GM12874 (cell line): Measurements from ENCODE around the gene KYNU.

Experiments used
- TF ChIP-seq, protein P1 (sequence below): IDR thresholded peaks from 2 replicates; pipeline ENCODE4 v1.5.1; 2011; ENCODE audit warnings: low read depth, mild to moderate bottlenecking, control low read depth, low read length, moderate library complexity; ENCODE audit not compliant: insufficient read depth

Gene KYNU

DNA sequence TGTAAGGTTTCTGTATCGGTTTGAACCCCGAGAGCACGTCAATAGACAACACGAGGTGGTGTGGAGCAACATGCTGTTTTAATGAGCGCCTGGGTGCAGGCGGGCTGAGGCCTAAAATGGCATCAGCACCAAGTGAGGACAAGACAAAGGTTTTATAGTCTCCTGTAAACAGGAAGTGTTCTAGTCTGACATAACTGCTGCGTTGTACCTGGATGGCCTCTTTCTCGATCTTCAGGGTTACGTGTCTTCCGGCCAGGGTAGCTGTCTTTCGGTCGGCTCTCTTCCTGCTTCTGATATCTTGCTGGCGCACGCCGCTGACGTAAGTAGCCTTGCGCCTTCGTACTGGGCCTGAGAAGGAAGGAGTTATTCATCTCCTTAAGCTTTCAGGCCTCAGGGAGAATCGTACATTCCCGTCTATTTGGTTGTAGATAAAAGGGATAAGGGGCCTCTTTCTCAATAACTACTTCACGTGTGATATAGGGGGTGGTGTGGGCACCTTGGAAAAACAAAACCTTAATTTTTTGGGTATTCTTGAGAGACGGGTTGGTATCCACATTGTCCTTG lies 53.5 kb downstream of the KYNU start:
- TF ChIP-seq, protein P1, sequence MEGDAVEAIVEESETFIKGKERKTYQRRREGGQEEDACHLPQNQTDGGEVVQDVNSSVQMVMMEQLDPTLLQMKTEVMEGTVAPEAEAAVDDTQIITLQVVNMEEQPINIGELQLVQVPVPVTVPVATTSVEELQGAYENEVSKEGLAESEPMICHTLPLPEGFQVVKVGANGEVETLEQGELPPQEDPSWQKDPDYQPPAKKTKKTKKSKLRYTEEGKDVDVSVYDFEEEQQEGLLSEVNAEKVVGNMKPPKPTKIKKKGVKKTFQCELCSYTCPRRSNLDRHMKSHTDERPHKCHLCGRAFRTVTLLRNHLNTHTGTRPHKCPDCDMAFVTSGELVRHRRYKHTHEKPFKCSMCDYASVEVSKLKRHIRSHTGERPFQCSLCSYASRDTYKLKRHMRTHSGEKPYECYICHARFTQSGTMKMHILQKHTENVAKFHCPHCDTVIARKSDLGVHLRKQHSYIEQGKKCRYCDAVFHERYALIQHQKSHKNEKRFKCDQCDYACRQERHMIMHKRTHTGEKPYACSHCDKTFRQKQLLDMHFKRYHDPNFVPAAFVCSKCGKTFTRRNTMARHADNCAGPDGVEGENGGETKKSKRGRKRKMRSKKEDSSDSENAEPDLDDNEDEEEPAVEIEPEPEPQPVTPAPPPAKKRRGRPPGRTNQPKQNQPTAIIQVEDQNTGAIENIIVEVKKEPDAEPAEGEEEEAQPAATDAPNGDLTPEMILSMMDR = no peak

DNA sequence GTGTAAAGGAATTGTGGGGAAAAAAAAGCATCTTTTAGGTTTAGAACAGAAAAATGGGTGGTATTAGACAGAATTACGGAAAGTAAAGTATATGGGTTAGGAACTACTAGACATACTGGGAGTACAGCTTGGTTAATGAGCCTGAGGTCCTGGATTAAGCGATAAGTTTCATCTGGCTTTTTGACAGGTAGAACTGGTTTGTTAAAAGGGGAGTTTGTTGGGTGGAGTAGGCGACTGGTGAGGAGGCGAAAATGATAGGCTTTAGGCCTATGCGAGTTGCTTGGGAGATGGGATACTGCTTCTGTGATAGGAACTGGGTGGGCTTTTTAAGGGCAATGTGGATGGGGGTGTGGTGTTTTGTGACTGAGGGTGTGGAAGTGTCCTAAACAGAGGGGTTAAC lies 56.5 kb downstream of the KYNU start:
- TF ChIP-seq, protein P1 = no peak

DNA sequence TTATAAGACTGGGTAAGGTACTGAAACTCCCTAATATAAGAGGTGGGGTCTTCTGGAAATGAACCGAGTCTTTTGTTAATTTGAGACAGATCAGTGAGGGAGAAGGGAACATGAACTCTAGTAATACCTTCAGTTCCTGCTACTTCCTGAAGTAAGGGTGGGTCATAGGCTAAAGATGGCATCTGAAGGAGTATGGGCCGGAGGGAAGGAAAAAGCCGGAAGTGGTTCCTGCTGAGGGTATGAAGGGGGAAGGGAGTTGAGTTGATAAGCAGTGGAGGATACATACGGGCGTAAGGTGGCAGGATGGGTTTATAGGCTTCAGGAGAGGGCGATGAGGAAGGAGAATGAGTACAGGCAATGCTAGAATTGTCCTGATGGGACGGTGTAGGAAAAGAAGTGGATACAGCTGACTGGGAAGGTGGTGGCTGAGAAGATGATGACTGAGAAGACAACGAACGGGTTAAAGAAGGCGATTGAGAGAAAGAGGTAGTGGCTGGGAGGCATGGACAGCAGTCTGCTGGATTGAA lies 58.2 kb downstream of the KYNU start:
- TF ChIP-seq, protein P1 = no peak

DNA sequence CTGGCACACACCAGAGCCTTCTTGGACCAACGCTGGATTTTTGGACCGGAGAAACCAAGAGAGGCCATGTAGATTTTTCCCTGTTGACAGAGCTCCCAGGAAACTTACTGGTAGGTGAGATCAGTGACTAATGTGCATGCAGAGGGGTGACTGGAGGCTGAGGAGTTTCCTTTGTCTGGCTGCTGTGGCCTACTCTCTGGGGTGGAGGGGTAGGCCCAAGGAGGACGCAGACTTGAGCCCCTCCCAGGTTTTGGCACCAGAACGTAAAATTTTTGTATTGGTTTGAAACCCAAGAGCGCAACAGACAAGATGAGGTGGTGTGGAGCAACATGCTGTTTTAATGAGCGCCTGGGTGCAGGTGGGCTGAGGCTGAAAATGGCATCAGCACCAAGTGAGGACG lies 59.2 kb downstream of the KYNU start:
- TF ChIP-seq, protein P1 = no peak

DNA sequence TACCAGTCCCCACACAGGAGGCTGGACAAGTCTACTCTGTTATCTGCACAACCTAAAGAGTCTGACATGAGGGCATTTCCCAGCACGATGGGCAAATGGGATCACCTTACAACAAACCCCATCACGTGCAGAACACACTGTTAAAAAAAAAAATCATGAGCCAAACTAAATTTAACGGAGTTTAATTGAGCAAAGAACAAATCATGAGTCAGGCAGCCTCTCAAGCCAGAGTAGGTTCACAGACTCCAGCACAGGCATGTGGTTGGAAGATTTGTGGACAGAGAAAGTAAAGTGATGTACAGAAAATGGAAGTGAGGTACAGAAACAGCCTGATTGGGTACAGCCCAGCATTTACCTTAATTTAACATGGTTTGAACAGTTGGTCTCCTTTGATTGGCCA lies 59.9 kb downstream of the KYNU start:
- TF ChIP-seq, protein P1 = no peak

DNA sequence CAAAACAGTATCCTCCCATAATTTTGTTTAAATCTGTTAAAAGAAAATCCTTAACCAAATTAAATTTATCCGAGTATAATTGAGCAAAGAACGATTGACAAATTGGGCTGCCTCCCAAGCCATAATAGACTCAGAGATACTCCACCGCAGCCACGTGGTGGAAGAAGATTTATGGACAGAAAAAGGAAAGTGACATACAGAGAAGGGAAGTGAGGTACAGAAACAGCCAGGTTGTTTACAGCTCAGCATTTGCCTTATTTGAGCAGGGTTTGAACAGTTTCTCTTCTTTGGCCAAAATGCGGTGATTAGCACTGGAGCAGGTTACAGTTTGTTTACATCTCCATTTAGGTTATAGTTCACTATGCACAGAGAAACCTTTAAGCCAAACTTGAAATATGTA lies 60.8 kb downstream of the KYNU start:
- TF ChIP-seq, protein P1 = no peak

DNA sequence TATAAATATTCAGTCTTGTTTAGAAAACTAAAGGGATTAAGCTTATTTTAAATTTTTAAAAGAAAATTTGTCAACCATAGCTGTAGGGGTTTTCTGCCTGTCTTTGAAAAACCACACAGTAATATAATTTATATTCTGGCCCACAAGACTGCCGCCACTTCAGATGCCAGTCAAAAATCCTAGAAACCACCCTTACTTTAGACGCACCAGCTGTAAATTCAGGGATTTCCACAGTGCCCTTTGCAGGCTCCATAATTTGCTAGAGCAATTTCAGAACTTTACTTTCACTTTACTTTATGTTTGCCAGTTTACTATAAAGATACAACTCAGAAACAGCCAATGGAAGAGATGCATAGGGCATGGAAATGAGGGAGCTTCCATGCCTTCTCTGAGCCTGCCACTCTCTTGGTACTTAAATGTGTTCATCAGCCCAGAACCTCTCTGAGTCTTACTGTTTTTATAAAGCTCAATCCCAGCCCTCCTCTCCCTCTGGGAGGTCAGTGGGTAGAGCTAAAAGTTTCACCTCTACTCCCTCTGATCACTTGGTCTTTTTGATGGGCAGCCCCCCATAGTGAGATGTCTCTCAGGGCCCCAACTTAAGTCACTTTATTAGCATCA lies 63.3 kb downstream of the KYNU start:
- TF ChIP-seq, protein P1 = no peak
